ENCODE results near the gene SEL1L2. TPM values are rescaled to one million over a fixed set of nuclear protein-coding genes. Genes with fewer than 3 reads are reported as not detected.

SEL1L2 gene
- total RNA-seq, 1 donor from 2014 or later, result not detected

GRCh38 chr20:13891575-13891974 lies 98.8 kb downstream of the SEL1L2 start:
- TF ChIP-seq CTCF (conservative IDR thresholded peaks at IDR 0.05; ENCODE audit: low read depth, low read length), result no peak
- no peak overlapping the region for H3K4me3 ChIP-seq (ENCODE audit: low read depth, low read length)
- DNase-seq (ENCODE audit: low read depth), result no peak

- no peak for DNase-seq (ENCODE audit: low read depth)
- TF ChIP-seq CTCF (conservative IDR thresholded peaks at IDR 0.05; ENCODE audit: low read depth, low read length), result no peak
- H3K4me3 ChIP-seq (ENCODE audit: low read depth, low read length), result no peak overlapping the region
Measured at GRCh38 chr20:13884803-13885202, 105.6 kb downstream of the SEL1L2 start.

- TF ChIP-seq CTCF (conservative IDR thresholded peaks at IDR 0.05; ENCODE audit: low read depth, low read length), result no peak
- no peak overlapping the region for H3K4me3 ChIP-seq (ENCODE audit: low read depth, low read length)
- DNase-seq (ENCODE audit: low read depth), result no peak
Measured at GRCh38 chr20:13883425-13883824, 107.0 kb downstream of the SEL1L2 start.

GRCh38 chr20:13878566-13878965 lies 111.8 kb downstream of the SEL1L2 start:
- DNase-seq (ENCODE audit: low read depth), result no peak
- TF ChIP-seq CTCF (conservative IDR thresholded peaks at IDR 0.05; ENCODE audit: low read depth, low read length), result no peak
- H3K4me3 ChIP-seq (ENCODE audit: low read depth, low read length), result no peak overlapping the region

- DNase-seq (ENCODE audit: low read depth), result no peak
- no peak overlapping the region for H3K4me3 ChIP-seq (ENCODE audit: low read depth, low read length)
- TF ChIP-seq CTCF (conservative IDR thresholded peaks at IDR 0.05; ENCODE audit: low read depth, low read length), result no peak
Measured at GRCh38 chr20:13877793-13878192, 112.6 kb downstream of the SEL1L2 start.

GRCh38 chr20:13875265-13875811 lies 115.1 kb downstream of the SEL1L2 start:
- no peak for TF ChIP-seq CTCF (conservative IDR thresholded peaks at IDR 0.05; ENCODE audit: low read depth, low read length)
- no peak for DNase-seq (ENCODE audit: low read depth)
- no peak overlapping the region for H3K4me3 ChIP-seq (ENCODE audit: low read depth, low read length)

GRCh38 chr20:13874394-13875157 lies 115.8 kb downstream of the SEL1L2 start:
- no peak overlapping the region for H3K4me3 ChIP-seq (ENCODE audit: low read depth, low read length)
- TF ChIP-seq CTCF (conservative IDR thresholded peaks at IDR 0.05; ENCODE audit: low read depth, low read length), result no peak
- no peak for DNase-seq (ENCODE audit: low read depth)
